Liver (tissue), 9 donors: ENCODE results near the gene ZFYVE27. TPM values are rescaled to one million over a fixed set of nuclear protein-coding genes. Genes with fewer than 3 reads are reported as not detected.

ENCODE experiments used
- DNase-seq: peaks from one replicate; pipeline ENCODE4 v3.0.0-alpha.2; 2017; ENCODE audit warnings: low spot score
- H3K27ac ChIP-seq, 2 donors: one replicate each; pipeline ENCODE4 v1.7.0; 2013; ENCODE audit warnings: inconsistent platforms in 2 of 2, low read length in 2 of 2, control low read depth in 1 of 2, low read depth in 1 of 2, mild to moderate bottlenecking in 1 of 2
- H3K27me3 ChIP-seq, 4 donors: one replicate each; pipeline versions ENCODE4 v1.6.1 to v1.7.0; 2013; ENCODE audit warnings: low read length in 3 of 4, inconsistent platforms in 1 of 4, mild to moderate bottlenecking in 1 of 4, moderate library complexity in 1 of 4; ENCODE audit not compliant: control insufficient read depth in 4 of 4, insufficient read depth in 4 of 4
- H3K36me3 ChIP-seq, 4 donors: one replicate each; pipeline versions ENCODE4 v1.6.1 to v1.7.0; 2013; ENCODE audit warnings: low read length in 3 of 4, mild to moderate bottlenecking in 3 of 4, low read depth in 1 of 4, moderate library complexity in 1 of 4; ENCODE audit not compliant: control insufficient read depth in 4 of 4, insufficient read depth in 3 of 4
- H3K4me1 ChIP-seq, 4 donors: one replicate each; pipeline versions ENCODE4 v1.6.1 to v1.7.0; 2013; ENCODE audit warnings: low read length in 3 of 4, mild to moderate bottlenecking in 3 of 4, moderate library complexity in 1 of 4; ENCODE audit not compliant: control insufficient read depth in 4 of 4, insufficient read depth in 4 of 4
- H3K4me3 ChIP-seq, 3 donors: one replicate each; pipeline versions ENCODE4 v1.6.1 to v1.7.0; 2013; ENCODE audit warnings: low read length in 3 of 3, control low read depth in 1 of 3, low read depth in 1 of 3, mild to moderate bottlenecking in 1 of 3
- H3K9ac ChIP-seq, 2 donors: one replicate each; pipeline ENCODE4 v1.7.0; 2013; ENCODE audit warnings: low read length in 2 of 2, mild to moderate bottlenecking in 2 of 2, moderate library complexity in 2 of 2, control low read depth in 1 of 2, low read depth in 1 of 2
- H3K9me3 ChIP-seq, 4 donors: one replicate each; pipeline versions ENCODE4 v1.6.1 to v1.7.0; 2013; ENCODE audit warnings: low read length in 3 of 4; ENCODE audit not compliant: control insufficient read depth in 4 of 4
- EGR1 ChIP-seq, 2 donors: IDR thresholded peaks; 2 replicates each; pipeline ENCODE4 v1.6.1; 2016 to 2018; ENCODE audit warnings: antibody characterized with exemption in 2 of 2, low read depth in 2 of 2
- FOXA1 ChIP-seq: IDR thresholded peaks from 2 replicates; pipeline ENCODE4 v1.6.1; 2016; ENCODE audit warnings: antibody characterized with exemption
- FOXA2 ChIP-seq: IDR thresholded peaks from 2 replicates; pipeline ENCODE4 v1.6.1; 2016; ENCODE audit warnings: antibody characterized with exemption
- GABPA ChIP-seq, 2 donors: IDR thresholded peaks in 1 of 2; conservative IDR thresholded peaks in 1 of 2; 2 replicates each; pipeline ENCODE4 v1.6.1; 2016; ENCODE audit warnings: antibody characterized with exemption in 2 of 2, mild to moderate bottlenecking in 1 of 2, moderate library complexity in 1 of 2
- HNF4A ChIP-seq, 2 donors: conservative IDR thresholded peaks; 2 replicates each; pipeline ENCODE4 v1.6.1; 2016; ENCODE audit warnings: antibody characterized with exemption in 2 of 2, mild to moderate bottlenecking in 2 of 2
- HNF4G ChIP-seq: IDR thresholded peaks from 2 replicates; pipeline ENCODE4 v1.6.1; 2016; ENCODE audit warnings: antibody characterized with exemption
- JUND ChIP-seq, 2 donors: IDR thresholded peaks; 2 replicates each; pipeline ENCODE4 v1.6.1; 2016; ENCODE audit warnings: antibody characterized with exemption in 2 of 2
- MAX ChIP-seq: IDR thresholded peaks from 2 replicates; pipeline ENCODE4 v1.6.1; 2016; ENCODE audit warnings: antibody characterized with exemption
- NR2F2 ChIP-seq: IDR thresholded peaks from 2 replicates; pipeline ENCODE4 v1.6.1; 2016; ENCODE audit warnings: antibody characterized with exemption
- RAD21 ChIP-seq, 2 donors: IDR thresholded peaks; 2 replicates each; pipeline ENCODE4 v1.6.1; 2016; ENCODE audit warnings: antibody characterized with exemption in 2 of 2, mild to moderate bottlenecking in 2 of 2
- REST ChIP-seq: IDR thresholded peaks from 2 replicates; pipeline ENCODE4 v1.6.1; 2016; ENCODE audit warnings: antibody characterized with exemption, mild to moderate bottlenecking
- RXRA ChIP-seq, 2 donors: IDR thresholded peaks; 2 replicates each; pipeline ENCODE4 v1.6.1; 2017 to 2018; ENCODE audit warnings: antibody characterized with exemption in 2 of 2, mild to moderate bottlenecking in 1 of 2
- SP1 ChIP-seq: IDR thresholded peaks from 2 replicates; pipeline ENCODE4 v1.6.1; 2018; ENCODE audit warnings: antibody characterized with exemption, mild to moderate bottlenecking
- TAF1 ChIP-seq: conservative IDR thresholded peaks from 2 replicates; pipeline ENCODE4 v1.6.1; 2016; ENCODE audit warnings: antibody characterized with exemption, mild to moderate bottlenecking
- YY1 ChIP-seq: IDR thresholded peaks from 2 replicates; pipeline ENCODE4 v1.6.1; 2016; ENCODE audit warnings: antibody characterized with exemption, mild to moderate bottlenecking
- WGBS: extraction: QIAGEN DNeasy Blood & Tissue Kit; methylation state at CpG from one replicate; pipeline ENCODE4 v1.1.7; 2013; 5-methylcytosine and 5-hydroxymethylcytosine counted together
- polyA plus RNA-seq, 2 donors: library from polyadenylated mRNA; stranded (reverse) in 1 of 2; unstranded in 1 of 2; fragments of 200-250 nt in 1 of 2; fragments of >200 nt in 1 of 2; fragmentation: Nextera tagmentation in 1 of 2; extraction: Ambion mirVana in 1 of 2; gene quantifications; one replicate each; pipeline versions ENCODE4 v1.2.1 to v1.2.3, GENCODE V29; 2013 to 2015
- total RNA-seq, 2 donors: library from RNA; depleted of rRNA; stranded (reverse); fragments of >200 nt; gene quantifications; one replicate each; pipeline ENCODE4 v1.2.3, GENCODE V29; 2014
- TF ChIP-seq, protein P1 (sequence below): fragments of 150-350 bp; IDR thresholded peaks from 2 replicates; pipeline ENCODE4 v1.5.1; 2017; ENCODE audit warnings: improper control_type of control experiment, low read depth, low read length; ENCODE audit not compliant: missing input control
- TF ChIP-seq, protein P2 (sequence below): IDR thresholded peaks from 2 replicates; pipeline ENCODE4 v1.6.1; 2016; ENCODE audit warnings: antibody characterized with exemption
- TF ChIP-seq, protein P3 (sequence below): IDR thresholded peaks from 2 replicates; pipeline ENCODE4 v1.6.1; 2016; ENCODE audit warnings: antibody characterized with exemption
- donor health status: healthy.
- donor health status: healthy.
- donor health status: healthy.
- donor health status: healthy.
- donor health status: healthy.

The ZFYVE27 gene
- total and polyA plus RNA-seq, 4 donors, result 10.2 to 25.9 (median 13.1) TPM

DNA sequence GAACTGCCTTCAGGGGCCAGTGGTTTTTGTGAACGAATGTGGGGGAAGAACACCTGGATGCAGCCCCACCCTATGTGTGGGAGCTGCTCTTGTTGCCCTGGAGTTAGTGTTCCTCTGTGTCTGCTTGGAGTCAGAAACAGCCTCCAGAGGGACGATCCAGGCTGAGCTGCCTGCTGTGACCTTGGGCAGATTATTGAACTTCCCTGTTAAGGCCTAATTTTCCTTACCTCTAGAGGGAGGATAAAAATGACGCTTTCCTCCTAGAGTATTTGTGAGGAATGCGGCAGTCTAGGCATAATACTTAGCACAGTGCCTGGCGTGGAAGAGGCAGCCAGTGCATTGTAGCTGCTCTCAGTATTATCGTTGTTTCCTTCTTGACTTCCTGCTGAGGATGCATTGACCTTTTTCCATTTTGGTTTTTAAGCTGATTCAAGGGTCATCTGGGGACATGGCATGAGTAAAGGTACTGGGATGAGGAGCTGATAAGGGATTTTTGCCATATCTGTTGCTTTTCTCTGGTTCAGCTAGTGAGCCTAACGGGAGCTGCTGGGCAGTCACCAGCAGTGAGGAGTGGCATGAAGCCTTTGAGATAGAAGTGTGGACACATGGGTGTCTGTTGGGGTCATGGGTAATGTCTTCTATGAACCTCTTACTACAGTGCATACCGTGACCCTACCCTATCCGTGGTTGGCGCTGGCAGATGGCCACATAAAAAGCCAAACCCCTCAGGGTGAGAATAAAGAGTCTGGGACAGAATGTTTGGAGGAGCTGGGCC lies 6.4 kb downstream of the ZFYVE27 start:
- Histone ChIP-seq H3K27me3 (no peaks in the 10 kb centered on the region), H3K27ac (no peak overlapping the region), H3K36me3 (peaks cover 11 to 50% (median 39%) of the 10 kb centered on the region in 4 donors), H3K9ac (no peak overlapping the region), H3K9me3 (no peaks in the 10 kb centered on the region), H3K4me3 (no peak overlapping the region), H3K4me1 (peaks cover under 1 to 4% (median 3%) of the 10 kb centered on the region in 4 donors)
- TF ChIP-seq MAX, result no peak
- TF ChIP-seq JUND (IDR thresholded peaks at IDR 0.05), result no peak
- TF ChIP-seq SP1, result no peak
- no peak for TF ChIP-seq FOXA1
- WGBS, result 80% methylated on average over 10 of the region's 10 CpGs
- DNase-seq, result no peak

- TF ChIP-seq, protein P1, sequence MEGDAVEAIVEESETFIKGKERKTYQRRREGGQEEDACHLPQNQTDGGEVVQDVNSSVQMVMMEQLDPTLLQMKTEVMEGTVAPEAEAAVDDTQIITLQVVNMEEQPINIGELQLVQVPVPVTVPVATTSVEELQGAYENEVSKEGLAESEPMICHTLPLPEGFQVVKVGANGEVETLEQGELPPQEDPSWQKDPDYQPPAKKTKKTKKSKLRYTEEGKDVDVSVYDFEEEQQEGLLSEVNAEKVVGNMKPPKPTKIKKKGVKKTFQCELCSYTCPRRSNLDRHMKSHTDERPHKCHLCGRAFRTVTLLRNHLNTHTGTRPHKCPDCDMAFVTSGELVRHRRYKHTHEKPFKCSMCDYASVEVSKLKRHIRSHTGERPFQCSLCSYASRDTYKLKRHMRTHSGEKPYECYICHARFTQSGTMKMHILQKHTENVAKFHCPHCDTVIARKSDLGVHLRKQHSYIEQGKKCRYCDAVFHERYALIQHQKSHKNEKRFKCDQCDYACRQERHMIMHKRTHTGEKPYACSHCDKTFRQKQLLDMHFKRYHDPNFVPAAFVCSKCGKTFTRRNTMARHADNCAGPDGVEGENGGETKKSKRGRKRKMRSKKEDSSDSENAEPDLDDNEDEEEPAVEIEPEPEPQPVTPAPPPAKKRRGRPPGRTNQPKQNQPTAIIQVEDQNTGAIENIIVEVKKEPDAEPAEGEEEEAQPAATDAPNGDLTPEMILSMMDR, result no peak
- TF ChIP-seq, protein P2, sequence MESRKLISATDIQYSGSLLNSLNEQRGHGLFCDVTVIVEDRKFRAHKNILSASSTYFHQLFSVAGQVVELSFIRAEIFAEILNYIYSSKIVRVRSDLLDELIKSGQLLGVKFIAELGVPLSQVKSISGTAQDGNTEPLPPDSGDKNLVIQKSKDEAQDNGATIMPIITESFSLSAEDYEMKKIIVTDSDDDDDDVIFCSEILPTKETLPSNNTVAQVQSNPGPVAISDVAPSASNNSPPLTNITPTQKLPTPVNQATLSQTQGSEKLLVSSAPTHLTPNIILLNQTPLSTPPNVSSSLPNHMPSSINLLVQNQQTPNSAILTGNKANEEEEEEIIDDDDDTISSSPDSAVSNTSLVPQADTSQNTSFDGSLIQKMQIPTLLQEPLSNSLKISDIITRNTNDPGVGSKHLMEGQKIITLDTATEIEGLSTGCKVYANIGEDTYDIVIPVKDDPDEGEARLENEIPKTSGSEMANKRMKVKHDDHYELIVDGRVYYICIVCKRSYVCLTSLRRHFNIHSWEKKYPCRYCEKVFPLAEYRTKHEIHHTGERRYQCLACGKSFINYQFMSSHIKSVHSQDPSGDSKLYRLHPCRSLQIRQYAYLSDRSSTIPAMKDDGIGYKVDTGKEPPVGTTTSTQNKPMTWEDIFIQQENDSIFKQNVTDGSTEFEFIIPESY, result no peak
- no peak for TF ChIP-seq FOXA2
- no peak for TF ChIP-seq FOXA1
- TF ChIP-seq TAF1, result no peak
- no peak for TF ChIP-seq HNF4A (conservative IDR thresholded peaks at IDR 0.05)
- no peak for TF ChIP-seq EGR1 (IDR thresholded peaks at IDR 0.05; ENCODE audit: low read depth in 2 of 2)
- TF ChIP-seq MAX, result no peak
- TF ChIP-seq SP1, result no peak
- no peak for TF ChIP-seq NR2F2
- TF ChIP-seq, protein P3, sequence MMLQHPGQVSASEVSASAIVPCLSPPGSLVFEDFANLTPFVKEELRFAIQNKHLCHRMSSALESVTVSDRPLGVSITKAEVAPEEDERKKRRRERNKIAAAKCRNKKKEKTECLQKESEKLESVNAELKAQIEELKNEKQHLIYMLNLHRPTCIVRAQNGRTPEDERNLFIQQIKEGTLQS, result no peak
- TF ChIP-seq HNF4G, result no peak
- no peak for TF ChIP-seq REST
- no peak for TF ChIP-seq RAD21 (IDR thresholded peaks at IDR 0.05)
- no peak for TF ChIP-seq YY1
- no peak for TF ChIP-seq RXRA (IDR thresholded peaks at IDR 0.05)
- no peak for TF ChIP-seq GABPA (IDR thresholded peaks at IDR 0.05 in 1 of 2, conservative IDR thresholded peaks at IDR 0.05 in 1 of 2)
- no peak for TF ChIP-seq JUND (IDR thresholded peaks at IDR 0.05)
- 94% methylated on average over 15 of the region's 15 CpGs for WGBS
- Histone ChIP-seq H3K4me3 (no peak overlapping the region), H3K27me3 (no peaks in the 10 kb centered on the region), H3K9ac (no peak overlapping the region), H3K4me1 (peaks cover 0 to 3% (median 0%) of the 10 kb centered on the region in 4 donors), H3K36me3 (peaks cover 13 to 59% (median 46%) of the 10 kb centered on the region in 4 donors), H3K9me3 (no peaks in the 10 kb centered on the region), H3K27ac (no peak overlapping the region)
- DNase-seq, result no peak
Measured at GRCh38 chr10:97744405-97745035, 7.6 kb downstream of the ZFYVE27 start.
